Stimulated activated CD4-positive, alpha-beta T cell treated with anti-CD3 and anti-CD28 coated beads, Interleukin-12 subunit alpha, Interleukin-12 subunit beta, amount 100 ng/mL, for 4 hours (primary cell): ENCODE measurements around the gene ITPR2.
"Not testable (repeated sequence)": the region's sequence is repeated elsewhere in the genome, so short reads cannot be mapped to it uniquely, and the experiment has no call there.

Experiments
- DNase-seq: peaks from one replicate; pipeline ENCODE4 v3.0.0-alpha.2; 2020

The ITPR2 gene

GRCh38 chr12:26614011-26614616 lies 218.9 kb downstream of the ITPR2 start:
- peak; percentile 1 for DNase-seq

GRCh38 chr12:26612203-26612602 lies 220.8 kb downstream of the ITPR2 start:
- no peak for DNase-seq

GRCh38 chr12:26611598-26611997 lies 221.4 kb downstream of the ITPR2 start:
- DNase-seq: no peak

- no peak for DNase-seq
Observed at GRCh38 chr12:26610774-26611173, 222.2 kb downstream of the ITPR2 start.

GRCh38 chr12:26609986-26610385 lies 223.0 kb downstream of the ITPR2 start:
- no peak for DNase-seq

- no peak for DNase-seq
Observed at GRCh38 chr12:26608706-26609105, 224.3 kb downstream of the ITPR2 start.

GRCh38 chr12:26608273-26608672 lies 224.7 kb downstream of the ITPR2 start:
- DNase-seq: no peak

GRCh38 chr12:26606911-26607310 lies 226.1 kb downstream of the ITPR2 start:
- no peak for DNase-seq

- not testable (repeated sequence) for DNase-seq
Observed at GRCh38 chr12:26604813-26605212, 228.2 kb downstream of the ITPR2 start.

GRCh38 chr12:26599096-26599695 lies 233.8 kb downstream of the ITPR2 start:
- DNase-seq: no peak

- no peak for DNase-seq
Observed at GRCh38 chr12:26595806-26596205, 237.2 kb downstream of the ITPR2 start.

- DNase-seq: no peak
Observed at GRCh38 chr12:26580619-26581018, 252.4 kb downstream of the ITPR2 start.

GRCh38 chr12:26576266-26576665 lies 256.7 kb downstream of the ITPR2 start:
- no peak for DNase-seq

GRCh38 chr12:26573225-26573909 lies 259.6 kb downstream of the ITPR2 start:
- no peak for DNase-seq

GRCh38 chr12:26572137-26572536 lies 260.9 kb downstream of the ITPR2 start:
- no peak for DNase-seq

- no peak for DNase-seq
Observed at GRCh38 chr12:26571560-26571959, 261.4 kb downstream of the ITPR2 start.

- DNase-seq: no peak
Observed at GRCh38 chr12:26567126-26567525, 265.9 kb downstream of the ITPR2 start.

GRCh38 chr12:26566675-26567074 lies 266.3 kb downstream of the ITPR2 start:
- DNase-seq: no peak

- no peak for DNase-seq
Observed at GRCh38 chr12:26566186-26566585, 266.8 kb downstream of the ITPR2 start.

- DNase-seq: no peak
Observed at GRCh38 chr12:26564391-26564790, 268.6 kb downstream of the ITPR2 start.

GRCh38 chr12:26563552-26563951 lies 269.4 kb downstream of the ITPR2 start:
- no peak for DNase-seq

- no peak for DNase-seq
Observed at GRCh38 chr12:26557326-26557725, 275.7 kb downstream of the ITPR2 start.

- DNase-seq: no peak
Observed at GRCh38 chr12:26556916-26557315, 276.1 kb downstream of the ITPR2 start.

- DNase-seq: no peak
Observed at GRCh38 chr12:26555139-26555538, 277.9 kb downstream of the ITPR2 start.
